Erythroblast (primary cell): Measurements from ENCODE around the gene GNB3.

Experiments used
- GATA1 ChIP-seq: IDR thresholded peaks from 2 replicates; pipeline ENCODE4 v1.6.1; 2011; ENCODE audit warnings: low read depth, mild to moderate bottlenecking, control low read depth, low read length, moderate library complexity
- POLR2A ChIP-seq: IDR thresholded peaks from 2 replicates; pipeline ENCODE4 v1.6.1; 2011; ENCODE audit warnings: mild to moderate bottlenecking, low read length

DNA sequence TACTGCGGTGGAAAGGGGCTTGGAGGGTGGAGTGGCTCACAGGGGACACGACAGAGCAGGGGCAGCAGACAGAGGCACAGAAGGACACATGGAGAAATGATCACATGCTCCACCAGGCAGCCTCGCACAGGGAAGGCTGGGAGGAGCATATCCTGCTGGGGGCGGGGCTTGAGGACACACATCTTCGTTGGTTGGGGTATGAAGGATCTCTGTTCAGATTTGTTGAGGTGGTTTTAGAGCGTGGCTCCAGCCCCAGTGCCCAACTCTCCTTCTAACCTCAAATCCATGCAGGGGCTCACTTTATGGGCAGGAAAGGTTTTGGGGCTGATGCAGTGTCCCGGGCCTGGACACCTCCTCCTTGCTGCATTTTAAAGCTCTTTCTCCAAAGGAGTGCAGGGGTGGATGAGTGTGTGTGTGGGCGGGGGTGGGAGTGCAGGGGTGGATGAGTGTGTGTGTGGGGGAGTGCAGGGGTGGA is 13.3 kb upstream of the GNB3 start:
- TF ChIP-seq POLR2A (no peak), GATA1 (no peak)
